GM12878 (cell line): ENCODE results near the gene SLC31A2. TPM values are rescaled to one million over a fixed set of nuclear protein-coding genes. Genes with fewer than 3 reads are reported as not detected.

Experiments
- ATAC-seq: fragments of 200-7000 bp; cut with Tn5 transposase; 3 replicates; pipeline ENCODE4 v1.9.1; 2020; ENCODE audit warnings: mild to moderate bottlenecking, moderate library complexity
- BruUV-seq: library from RNA; stranded (reverse); fragments of 400-500 nt; replicated peaks from 2 replicates; lab custom pipeline; 2021; lab: Mats Ljungman, UMichigan
- CTCF ChIA-PET: fragments of 300-600 bp; sonication (Branson Sonifier 250); formaldehyde crosslinking; extraction: SDS; loops from one replicate; lab custom pipeline; 2021; ENCODE audit warnings: inconsistent platforms; lab: Yijun Ruan, JAX
- POLR2A ChIA-PET: fragments of 350-600 bp; formaldehyde crosslinking; extraction: SDS; loops from one replicate; lab custom pipeline; 2021; ENCODE audit warnings: inconsistent platforms; lab: Charles Lee
- RAD21 ChIA-PET: fragments of 300-600 bp; sonication (Branson Sonifier 250); formaldehyde crosslinking; loops from one replicate; lab custom pipeline; 2023; ENCODE audit warnings: antibody characterized with exemption; ENCODE audit not compliant: unreplicated experiment; lab: Charles Lee
- SMC1A ChIA-PET: fragments of 300-600 bp; sonication (Branson Sonifier 250); formaldehyde crosslinking; loops from one replicate; lab custom pipeline; 2023; ENCODE audit not compliant: unreplicated experiment, uncharacterized antibody; lab: Charles Lee
- DNase-seq: peaks from one replicate; pipeline ENCODE4 v3.0.0-alpha.2; 2011; ENCODE audit warnings: low read depth, low spot score
- FAIRE-seq: peaks from 3 replicates; lab custom pipeline; 2011; peaks lifted over from hg19 to GRCh38; lab: Jason Lieb, UNC
- H2AFZ ChIP-seq: 2 replicates; pipeline ENCODE4 v1.6.0; 2011; ENCODE audit warnings: low read depth, low read length, control low read depth; ENCODE audit not compliant: control insufficient read depth
- H3K27ac ChIP-seq: 2 replicates; pipeline ENCODE4 v1.5.1; 2011; ENCODE audit warnings: control low read depth; ENCODE audit not compliant: control insufficient read depth, insufficient read depth
- H3K27me3 ChIP-seq, 2 experiments: replicated peaks in 1 of 2; 2 replicates each; pipeline versions ENCODE4 v1.6.0 to v1.6.1; 2011; ENCODE audit warnings: low read length in 1 of 2; ENCODE audit not compliant: control insufficient read depth in 2 of 2, insufficient read depth in 2 of 2
- H3K36me3 ChIP-seq, 2 experiments: 2 replicates each; pipeline ENCODE4 v1.5.1; 2011; ENCODE audit warnings: low read length in 1 of 2; ENCODE audit not compliant: control insufficient read depth in 2 of 2, insufficient read depth in 2 of 2
- H3K4me1 ChIP-seq: 2 replicates; pipeline ENCODE4 v1.6.1; 2011; ENCODE audit warnings: mild to moderate bottlenecking, low read length, moderate library complexity, mixed read lengths; ENCODE audit not compliant: control insufficient read depth, insufficient read depth
- H3K4me2 ChIP-seq: 2 replicates; pipeline ENCODE4 v1.6.0; 2011; ENCODE audit warnings: control low read depth; ENCODE audit not compliant: control insufficient read depth, insufficient read depth
- H3K4me3 ChIP-seq: fragments of 200-600 bp; sonication (generic); 2 replicates; pipeline ENCODE4 v1.5.1; 2016
- H3K79me2 ChIP-seq: 2 replicates; pipeline ENCODE4 v1.6.0; 2011; ENCODE audit warnings: low read length; ENCODE audit not compliant: control insufficient read depth, insufficient read depth
- H3K9ac ChIP-seq: 2 replicates; pipeline ENCODE4 v1.8.0; 2011; ENCODE audit warnings: low read length, control low read depth, mixed read lengths; ENCODE audit not compliant: control insufficient read depth, insufficient read depth
- H3K9me3 ChIP-seq: replicated peaks from 3 replicates; pipeline ENCODE4 v1.5.1; 2011; ENCODE audit warnings: mild to moderate bottlenecking, low read length; ENCODE audit not compliant: control insufficient read depth, insufficient read depth
- H4K20me1 ChIP-seq: 2 replicates; pipeline ENCODE4 v1.6.0; 2011; ENCODE audit not compliant: control insufficient read depth, insufficient read depth
- CUX1 ChIP-seq: IDR thresholded peaks from 2 replicates; pipeline ENCODE4 v1.6.1; 2012; ENCODE audit warnings: improper control_type of control experiment, low read depth, low read length; ENCODE audit not compliant: insufficient replicate concordance
- GATAD2B ChIP-seq: fragments of 450-650 bp; conservative IDR thresholded peaks from 2 replicates; pipeline ENCODE4 v1.6.1; 2017; ENCODE audit warnings: low read depth, mild to moderate bottlenecking, moderate library complexity
- LARP7 ChIP-seq: fragments of 450-650 bp; IDR thresholded peaks from 2 replicates; pipeline ENCODE4 v1.6.1; 2017; ENCODE audit warnings: mild to moderate bottlenecking
- ZBTB4 ChIP-seq: fragments of 450-650 bp; formaldehyde crosslinking; IDR thresholded peaks from 2 replicates; pipeline ENCODE4 v1.4.0; 2022; ENCODE audit warnings: mild to moderate bottlenecking, moderate library complexity
- WGBS: methylation state at CpG from one replicate; pipeline ENCODE4 v1.1.6; 2016; ENCODE audit warnings: low lambda C conversion rate; ENCODE audit not compliant: insufficient replicate concordance, insufficient coverage; ENCODE audit errors: missing lambda C conversion rate; 5-methylcytosine and 5-hydroxymethylcytosine counted together
- in situ Hi-C: fragments of 300-500 bp; cut with MboI; formaldehyde crosslinking; loops from 9 replicates; pipeline ENCODE4 v1.14.3; 2018; ENCODE audit warnings: mixed read lengths
- intact Hi-C: fragments of 100-400 bp; cut with micrococcal nuclease; formaldehyde crosslinking; loops from one replicate; pipeline ENCODE4 v1.14.2; 2022; ENCODE audit not compliant: unreplicated experiment
- polyA plus RNA-seq, 11 experiments: library from polyadenylated mRNA; depleted of rRNA in 4 of 11; unstranded in 6 of 11; stranded (reverse) in 5 of 11; fragments of >200 nt; fragmentation: Nextera tagmentation in 4 of 11; fragmentation: Illumina TruSeq in 1 of 11; extraction: Ambion mirVana in 4 of 11; extraction: Trizol in 1 of 11; gene quantifications; 1 replicate in 1 of 11; 2 replicates in 10 of 11; pipeline versions ENCODE4 v1.2.1 to v1.2.3, GENCODE V29; 2011 to 2016; ENCODE audit warnings: inconsistent platforms in 2 of 11, missing spikeins in 2 of 11, low read depth in 1 of 11
- total RNA-seq, 4 experiments: library from RNA; depleted of rRNA in 3 of 4; stranded (reverse); fragments of >200 nt in 3 of 4; fragmentation: Illumina TruSeq in 1 of 4; extraction: Trizol in 1 of 4; gene quantifications; 2 replicates each; pipeline versions ENCODE4 v1.2.1 to v1.2.3, GENCODE V29; 2013 to 2021

Gene SLC31A2
- total and polyA plus RNA-seq, 10 of the 15 experiments (the other 5 are each of a cell fraction or from before 2014, with no cell fraction given), result 0.09 to 1.9 (median 0.93) TPM

DNA sequence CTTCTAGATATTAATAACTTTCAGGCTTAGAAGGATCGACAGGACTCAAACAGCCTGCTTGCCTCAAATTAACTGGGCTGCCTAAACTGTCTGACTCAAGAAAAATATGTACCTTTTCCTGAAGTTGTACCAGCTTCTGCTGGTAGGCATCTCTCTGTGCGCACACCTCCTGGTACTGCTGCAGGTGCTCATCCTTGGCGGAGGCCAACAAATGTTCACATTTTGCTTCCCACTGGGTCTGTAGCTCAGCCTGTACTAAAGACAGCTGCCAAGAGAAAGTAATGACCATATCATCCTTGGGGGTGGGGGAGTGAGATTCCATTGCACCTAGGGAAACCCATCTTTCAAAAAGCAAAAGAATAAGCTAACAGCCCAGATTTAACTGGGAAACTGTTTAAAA is 22.5 kb downstream of the SLC31A2 start:
- BruUV-seq, result no TSS peak
- SMC1A ChIA-PET, result interaction anchor here (1.6 to 1.8 kb wide), 2 partner anchors 17 to 47 kb away, joined by 5 to 6 read pairs; partner anchors contain the start of gene FKBP15
- ATAC-seq (no peak), DNase-seq (no peak)
- Histone ChIP-seq H3K9ac (no peak overlapping the region), H4K20me1 (no peaks in the 10 kb centered on the region), H3K4me2 (no peak overlapping the region)
- WGBS, result 96% methylated on average over 3 of the region's 3 CpGs
- CTCF ChIA-PET, result no interaction called here
- RAD21 ChIA-PET, result no interaction called here
- TF ChIP-seq ZBTB4 (CRISPR knock-in tag) (no peak), CUX1 (no peak), GATAD2B (no peak), LARP7 (no peak)
- TF ChIP-seq, all 136 proteins: peak for 0
- POLR2A ChIA-PET, result no interaction called here
- Histone ChIP-seq H2AFZ (no peak overlapping the region), H3K9me3 (no peaks in the 10 kb centered on the region), H3K27ac (no peak overlapping the region), H3K4me3 (no peak overlapping the region), H3K4me1 (no peaks in the 10 kb centered on the region), H3K27me3 (no peaks in the 10 kb centered on the region), H3K36me3 (peaks cover 33 to 67% of the 10 kb centered on the region in 2 experiments), H3K79me2 (no peaks in the 10 kb centered on the region)
- FAIRE-seq, result no peak
- in situ Hi-C loops (no loop called here), intact Hi-C loops (no loop called here)
